ENCODE measurements around the gene COPG2. TPM values are rescaled to one million over a fixed set of nuclear protein-coding genes. Genes with fewer than 3 reads are reported as not detected.

Gene COPG2
- total and polyA plus RNA-seq, 2 experiments from 2014 or later: 4.9 to 66.3 TPM

DNA sequence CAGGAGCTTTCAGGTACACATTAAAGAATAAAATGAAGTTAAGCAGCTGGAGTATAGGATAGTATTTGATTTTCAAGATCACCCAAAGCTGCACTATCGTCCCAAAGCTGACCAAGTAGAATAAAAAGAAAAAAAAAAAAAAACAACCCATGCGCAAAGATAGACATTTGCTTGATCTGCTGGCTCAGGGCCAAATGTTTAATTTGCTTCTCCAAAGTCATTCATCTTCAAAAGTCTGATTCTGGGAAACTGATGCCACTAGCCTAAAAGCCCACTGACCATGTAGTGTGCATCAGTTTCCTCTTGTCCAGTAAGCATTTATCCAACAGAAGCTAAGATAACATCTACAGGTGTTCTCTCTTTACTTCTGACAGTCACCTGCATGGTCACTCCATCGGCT lies 162.2 kb downstream of the COPG2 start (continued):
- TF ChIP-seq, protein P1, sequence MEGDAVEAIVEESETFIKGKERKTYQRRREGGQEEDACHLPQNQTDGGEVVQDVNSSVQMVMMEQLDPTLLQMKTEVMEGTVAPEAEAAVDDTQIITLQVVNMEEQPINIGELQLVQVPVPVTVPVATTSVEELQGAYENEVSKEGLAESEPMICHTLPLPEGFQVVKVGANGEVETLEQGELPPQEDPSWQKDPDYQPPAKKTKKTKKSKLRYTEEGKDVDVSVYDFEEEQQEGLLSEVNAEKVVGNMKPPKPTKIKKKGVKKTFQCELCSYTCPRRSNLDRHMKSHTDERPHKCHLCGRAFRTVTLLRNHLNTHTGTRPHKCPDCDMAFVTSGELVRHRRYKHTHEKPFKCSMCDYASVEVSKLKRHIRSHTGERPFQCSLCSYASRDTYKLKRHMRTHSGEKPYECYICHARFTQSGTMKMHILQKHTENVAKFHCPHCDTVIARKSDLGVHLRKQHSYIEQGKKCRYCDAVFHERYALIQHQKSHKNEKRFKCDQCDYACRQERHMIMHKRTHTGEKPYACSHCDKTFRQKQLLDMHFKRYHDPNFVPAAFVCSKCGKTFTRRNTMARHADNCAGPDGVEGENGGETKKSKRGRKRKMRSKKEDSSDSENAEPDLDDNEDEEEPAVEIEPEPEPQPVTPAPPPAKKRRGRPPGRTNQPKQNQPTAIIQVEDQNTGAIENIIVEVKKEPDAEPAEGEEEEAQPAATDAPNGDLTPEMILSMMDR (conservative IDR thresholded peaks at IDR 0.05; ENCODE audit: low read depth in 2 of 2): no peak
- TF ChIP-seq POLR2AphosphoS5 (IDR thresholded peaks at IDR 0.05; ENCODE audit: low read depth): no peak
- TF ChIP-seq REST (IDR thresholded peaks at IDR 0.05; ENCODE audit: unreplicated experiment): no peak
- no peak for TF ChIP-seq JUNB (IDR thresholded peaks at IDR 0.05; ENCODE audit: unreplicated experiment)

- Histone ChIP-seq H3K4me3 (no peak overlapping the region), H3K4me1 (ENCODE audit: insufficient read depth) (no peaks in the 10 kb centered on the region), H3K36me3 (ENCODE audit: insufficient read depth) (peaks cover 28% of the 10 kb centered on the region), H2AFZ (no peak overlapping the region), H3K27ac (ENCODE audit: low read depth) (no peak overlapping the region), H3K79me2 (replicated peaks; ENCODE audit: insufficient read depth) (no peaks in the 10 kb centered on the region), H4K20me1 (replicated peaks; ENCODE audit: insufficient read depth) (peaks cover 10% of the 10 kb centered on the region; the same call in 1 of the 2 replicates), H3K9me2 (ENCODE audit: insufficient read depth) (no peaks in the 10 kb centered on the region), H3F3A (replicated peaks; ENCODE audit: low read depth) (no peaks in the 10 kb centered on the region), H3K27me3 (ENCODE audit: insufficient read depth) (no peaks in the 10 kb centered on the region), H3K4me2 (no peak overlapping the region)
- H3K9me3 Mint-ChIP-seq: no peaks in the 10 kb centered on the region
- H3K36me3 Mint-ChIP-seq (ENCODE audit: low read depth): peaks cover 62% of the 10 kb centered on the region; the same call in 2 of the 3 replicates
- no peaks in the 10 kb centered on the region for H3K4me1 Mint-ChIP-seq
- H3K4me3 Mint-ChIP-seq: no peak overlapping the region
- H3K27ac Mint-ChIP-seq: no peak overlapping the region
- no peaks in the 10 kb centered on the region for H3K27me3 Mint-ChIP-seq (ENCODE audit: insufficient read depth, low read depth, poor library complexity)
- ATAC-seq (no peak), DNase-seq (ENCODE audit: low spot score) (no peak)
- TF ChIP-seq POLR2AphosphoS5 (IDR thresholded peaks at IDR 0.05; ENCODE audit: low read depth) (no peak), STAT1 (IDR thresholded peaks at IDR 0.05; ENCODE audit: unreplicated experiment) (no peak), ZNF462 (CRISPR knock-in tag; IDR thresholded peaks at IDR 0.05) (no peak), NANOG (IDR thresholded peaks at IDR 0.05; ENCODE audit: borderline replicate concordance) (no peak), JUNB (IDR thresholded peaks at IDR 0.05; ENCODE audit: unreplicated experiment) (no peak), EZH2 (IDR thresholded peaks at IDR 0.05; ENCODE audit: low read depth, unreplicated experiment) (no peak), CREB1 (CRISPR knock-in tag; IDR thresholded peaks at IDR 0.05; ENCODE audit: low read depth) (no peak), ZNF331 (CRISPR knock-in tag; IDR thresholded peaks at IDR 0.05; ENCODE audit: low read depth) (no peak)
- TF ChIP-seq, protein P1 (conservative IDR thresholded peaks at IDR 0.05; ENCODE audit: low read depth in 2 of 2): no peak
Observed at GRCh38 chr7:130505753-130506152, 162.8 kb downstream of the COPG2 start.
